Panc1 (cell line): ENCODE data around the gene NEK6.

Experiments used
- CTCF ChIP-seq: fragments of 450-650 bp; IDR thresholded peaks from 2 replicates; pipeline ENCODE4 v1.5.1; 2017; ENCODE audit warnings: mild to moderate bottlenecking
- POLR2AphosphoS5 ChIP-seq: IDR thresholded peaks from 2 replicates; pipeline ENCODE4 v1.6.1; 2012; ENCODE audit warnings: mild to moderate bottlenecking, low read depth, low read length, moderate library complexity
- REST ChIP-seq, 2 experiments: IDR thresholded peaks; 2 replicates each; pipeline ENCODE4 v1.6.1; 2011 to 2012; ENCODE audit warnings: low read depth in 2 of 2, control low read depth in 1 of 2, low read length in 1 of 2, mild to moderate bottlenecking in 1 of 2, moderate library complexity in 1 of 2; ENCODE audit not compliant: insufficient read depth in 1 of 2
- SIN3A ChIP-seq: IDR thresholded peaks from 2 replicates; pipeline ENCODE4 v1.6.1; 2012; ENCODE audit warnings: low read depth, mild to moderate bottlenecking, low read length, moderate library complexity, borderline replicate concordance; ENCODE audit not compliant: insufficient read depth
- TCF7L2 ChIP-seq: IDR thresholded peaks from 2 replicates; pipeline ENCODE4 v1.6.1; 2011; ENCODE audit warnings: mild to moderate bottlenecking, low read depth, low read length, inconsistent platforms

GRCh38 chr9:124381170-124381945 lies 123.6 kb downstream of the NEK6 start:
- TF ChIP-seq CTCF (no peak), POLR2AphosphoS5 (no peak), SIN3A (no peak), REST (IDR thresholded peaks at IDR 0.05; ENCODE audit: insufficient read depth in 1 of 2, low read depth in 2 of 2, low read length in 1 of 2) (no peak), TCF7L2 (no peak)
